Panc1 (cell line): Measurements from ENCODE around the gene RNF208.

Experiments
- POLR2AphosphoS5 ChIP-seq: IDR thresholded peaks from 2 replicates; pipeline ENCODE4 v1.6.1; 2012; ENCODE audit warnings: mild to moderate bottlenecking, low read depth, low read length, moderate library complexity
- TF ChIP-seq, protein P1 (sequence below): fragments of 450-650 bp; IDR thresholded peaks from 2 replicates; pipeline ENCODE4 v1.5.1; 2017; ENCODE audit warnings: mild to moderate bottlenecking

DNA sequence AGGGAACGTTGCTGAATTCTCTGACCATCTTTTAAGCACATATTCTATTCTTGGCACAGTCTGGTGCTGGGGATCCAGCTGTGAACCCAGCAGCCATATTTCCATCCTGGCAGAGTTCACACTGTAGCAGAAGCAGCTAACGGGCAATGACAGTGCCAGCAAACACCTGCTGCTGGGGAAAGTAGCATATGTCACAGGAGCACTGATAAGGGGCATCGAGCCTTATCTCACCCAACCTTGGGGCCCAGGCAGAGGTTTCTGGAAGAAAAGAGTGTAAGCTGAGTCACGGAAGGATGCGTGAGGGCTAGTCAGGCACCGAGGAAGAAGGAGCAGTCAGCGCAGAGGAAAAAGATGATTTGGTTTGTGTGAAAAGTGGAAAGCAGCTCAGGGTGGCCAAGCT lies 15.4 kb downstream of the RNF208 start:
- TF ChIP-seq, protein P1, sequence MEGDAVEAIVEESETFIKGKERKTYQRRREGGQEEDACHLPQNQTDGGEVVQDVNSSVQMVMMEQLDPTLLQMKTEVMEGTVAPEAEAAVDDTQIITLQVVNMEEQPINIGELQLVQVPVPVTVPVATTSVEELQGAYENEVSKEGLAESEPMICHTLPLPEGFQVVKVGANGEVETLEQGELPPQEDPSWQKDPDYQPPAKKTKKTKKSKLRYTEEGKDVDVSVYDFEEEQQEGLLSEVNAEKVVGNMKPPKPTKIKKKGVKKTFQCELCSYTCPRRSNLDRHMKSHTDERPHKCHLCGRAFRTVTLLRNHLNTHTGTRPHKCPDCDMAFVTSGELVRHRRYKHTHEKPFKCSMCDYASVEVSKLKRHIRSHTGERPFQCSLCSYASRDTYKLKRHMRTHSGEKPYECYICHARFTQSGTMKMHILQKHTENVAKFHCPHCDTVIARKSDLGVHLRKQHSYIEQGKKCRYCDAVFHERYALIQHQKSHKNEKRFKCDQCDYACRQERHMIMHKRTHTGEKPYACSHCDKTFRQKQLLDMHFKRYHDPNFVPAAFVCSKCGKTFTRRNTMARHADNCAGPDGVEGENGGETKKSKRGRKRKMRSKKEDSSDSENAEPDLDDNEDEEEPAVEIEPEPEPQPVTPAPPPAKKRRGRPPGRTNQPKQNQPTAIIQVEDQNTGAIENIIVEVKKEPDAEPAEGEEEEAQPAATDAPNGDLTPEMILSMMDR: no peak
- no peak for TF ChIP-seq POLR2AphosphoS5
